Mesendoderm (in vitro differentiated cells): ENCODE measurements around the gene GBGT1.

Experiments
- DNase-seq: peaks from one replicate; pipeline ENCODE4 v3.0.0; 2013
- H2AK5ac ChIP-seq: 2 replicates; pipeline ENCODE4 v1.6.1; 2013; ENCODE audit warnings: low read length, inconsistent platforms
- H2BK120ac ChIP-seq: 2 replicates; pipeline ENCODE4 v1.6.1; 2013; ENCODE audit warnings: low read depth, mild to moderate bottlenecking, low read length, moderate library complexity, mixed read lengths
- H2BK15ac ChIP-seq: replicated peaks from 2 replicates; pipeline ENCODE4 v1.6.1; 2013; ENCODE audit warnings: low read depth, mild to moderate bottlenecking, moderate library complexity
- H2BK5ac ChIP-seq: 2 replicates; pipeline ENCODE4 v1.6.1; 2013; ENCODE audit warnings: low read length, inconsistent platforms
- H3K18ac ChIP-seq: 2 replicates; pipeline ENCODE4 v1.6.1; 2013; ENCODE audit warnings: mild to moderate bottlenecking, low read length, mixed read lengths
- H3K23ac ChIP-seq: one replicate; pipeline ENCODE4 v1.6.1; 2013; ENCODE audit warnings: low read length
- H3K27ac ChIP-seq: 2 replicates; pipeline ENCODE4 v1.5.1; 2013; ENCODE audit warnings: low read depth, mild to moderate bottlenecking, inconsistent platforms, low read length, moderate library complexity
- H3K27me3 ChIP-seq: 2 replicates; pipeline ENCODE4 v1.6.1; 2013; ENCODE audit warnings: low read length, control low read depth, mild to moderate bottlenecking, inconsistent platforms; ENCODE audit not compliant: insufficient read depth, poor library complexity
- H3K36me3 ChIP-seq: 2 replicates; pipeline ENCODE4 v1.6.1; 2013; ENCODE audit warnings: low read length, inconsistent platforms; ENCODE audit not compliant: control insufficient read depth, insufficient read depth
- H3K4ac ChIP-seq: one replicate; pipeline ENCODE4 v1.6.1; 2013; ENCODE audit warnings: low read depth, mild to moderate bottlenecking, low read length, moderate library complexity
- H3K4me1 ChIP-seq: 2 replicates; pipeline ENCODE4 v1.6.1; 2013; ENCODE audit warnings: low read depth, low read length, inconsistent platforms; ENCODE audit not compliant: control insufficient read depth
- H3K4me2 ChIP-seq: 2 replicates; pipeline ENCODE4 v1.6.1; 2013; ENCODE audit warnings: low read length
- H3K4me3 ChIP-seq: 2 replicates; pipeline ENCODE4 v1.5.1; 2013; ENCODE audit warnings: mild to moderate bottlenecking, low read length
- H3K56ac ChIP-seq: one replicate; pipeline ENCODE4 v1.6.1; 2013; ENCODE audit warnings: low read length
- H3K79me1 ChIP-seq: 2 replicates; pipeline ENCODE4 v1.6.1; 2013; ENCODE audit warnings: low read length, inconsistent platforms
- H3K79me2 ChIP-seq: 2 replicates; pipeline ENCODE4 v1.6.1; 2013; ENCODE audit warnings: mild to moderate bottlenecking, low read length; ENCODE audit not compliant: control insufficient read depth, insufficient read depth
- H3K9ac ChIP-seq: 2 replicates; pipeline ENCODE4 v1.6.1; 2013; ENCODE audit warnings: low read length, inconsistent platforms
- H4K5ac ChIP-seq: one replicate; pipeline ENCODE4 v1.6.1; 2013; ENCODE audit warnings: low read length
- H4K8ac ChIP-seq: one replicate; pipeline ENCODE4 v1.6.1; 2013; ENCODE audit warnings: low read depth, mild to moderate bottlenecking, control low read depth, low read length, moderate library complexity
- WGBS: extraction: QIAGEN DNeasy Blood & Tissue Kit; methylation state at CpG from one replicate; pipeline ENCODE4 v1.1.7; 2013; ENCODE audit warnings: low lambda C conversion rate, missing lambda C conversion rate; ENCODE audit not compliant: insufficient coverage; ENCODE audit errors: extremely low coverage; 5-methylcytosine and 5-hydroxymethylcytosine counted together

The GBGT1 gene

GRCh38 chr9:133182151-133182550 lies 18.4 kb upstream of the GBGT1 start:
- Histone ChIP-seq H4K8ac (no peak overlapping the region), H4K5ac (no peak overlapping the region), H3K9ac (no peak overlapping the region), H2BK5ac (no peak overlapping the region), H3K36me3 (no peaks in the 10 kb centered on the region), H3K4me3 (no peak overlapping the region), H3K56ac (no peak overlapping the region), H3K4me2 (no peak overlapping the region), H2BK120ac (no peak overlapping the region), H3K79me2 (no peaks in the 10 kb centered on the region), H3K27ac (no peak overlapping the region), H2BK15ac (no peak overlapping the region), H3K27me3 (no peaks in the 10 kb centered on the region), H3K18ac (no peak overlapping the region), H3K4me1 (no peaks in the 10 kb centered on the region), H3K4ac (no peak overlapping the region), H2AK5ac (no peak overlapping the region), H3K79me1 (no peaks in the 10 kb centered on the region), H3K23ac (no peak overlapping the region)
- DNase-seq: no peak
- WGBS: no CpG with 5 or more reads among the region's 5 CpGs

- Histone ChIP-seq H4K8ac (no peak overlapping the region), H3K4me1 (no peaks in the 10 kb centered on the region), H2BK15ac (no peak overlapping the region), H3K4me3 (no peak overlapping the region), H3K4me2 (no peak overlapping the region), H3K79me1 (no peaks in the 10 kb centered on the region), H3K9ac (no peak overlapping the region), H2BK120ac (no peak overlapping the region), H3K4ac (no peak overlapping the region), H2AK5ac (no peak overlapping the region), H3K18ac (no peak overlapping the region), H2BK5ac (no peak overlapping the region), H3K27me3 (no peaks in the 10 kb centered on the region), H4K5ac (no peak overlapping the region), H3K36me3 (no peaks in the 10 kb centered on the region), H3K27ac (no peak overlapping the region), H3K23ac (no peak overlapping the region), H3K79me2 (no peaks in the 10 kb centered on the region), H3K56ac (no peak overlapping the region)
- DNase-seq: no peak
- WGBS: no CpG with 5 or more reads among the region's 3 CpGs
These were observed 17.8 kb upstream of the GBGT1 start for GRCh38 chr9:133181561-133181960.

GRCh38 chr9:133180953-133181352 lies 17.2 kb upstream of the GBGT1 start:
- DNase-seq: no peak
- H3K27me3 ChIP-seq: no peaks in the 10 kb centered on the region

GRCh38 chr9:133173056-133173455 lies 9.3 kb upstream of the GBGT1 start:
- no peaks in the 10 kb centered on the region for H3K79me2 ChIP-seq
- no peak overlapping the region for H2AK5ac ChIP-seq
- H2BK5ac ChIP-seq: no peak overlapping the region
- no peak overlapping the region for H3K56ac ChIP-seq
- no peak overlapping the region for H3K9ac ChIP-seq
- no peaks in the 10 kb centered on the region for H3K79me1 ChIP-seq
- H3K23ac ChIP-seq: no peak overlapping the region
- H3K18ac ChIP-seq: no peak overlapping the region
- no peak overlapping the region for H4K5ac ChIP-seq
- no peak overlapping the region for H3K27ac ChIP-seq
- no peak overlapping the region for H2BK15ac ChIP-seq
- H3K27me3 ChIP-seq: no peaks in the 10 kb centered on the region
- DNase-seq: no peak
- H3K4me2 ChIP-seq: no peak overlapping the region
- no peaks in the 10 kb centered on the region for H3K4me1 ChIP-seq
- no CpG with 5 or more reads among the region's 7 CpGs for WGBS
- H3K4me3 ChIP-seq: no peak overlapping the region
- H2BK120ac ChIP-seq: no peak overlapping the region
- no peak overlapping the region for H4K8ac ChIP-seq
- no peak overlapping the region for H3K4ac ChIP-seq
- no peaks in the 10 kb centered on the region for H3K36me3 ChIP-seq

More at GRCh38 chr9:133180953-133181352, 17.2 kb upstream of the GBGT1 start:
- Histone ChIP-seq H2BK120ac (no peak overlapping the region), H3K4me3 (no peak overlapping the region), H3K79me2 (no peaks in the 10 kb centered on the region), H3K9ac (no peak overlapping the region), H3K4ac (no peak overlapping the region), H3K4me1 (no peaks in the 10 kb centered on the region), H3K79me1 (no peaks in the 10 kb centered on the region), H3K27ac (no peak overlapping the region), H2BK5ac (no peak overlapping the region), H3K23ac (no peak overlapping the region), H2BK15ac (no peak overlapping the region), H3K36me3 (no peaks in the 10 kb centered on the region), H4K8ac (no peak overlapping the region), H2AK5ac (no peak overlapping the region), H4K5ac (no peak overlapping the region), H3K18ac (no peak overlapping the region), H3K4me2 (no peak overlapping the region), H3K56ac (no peak overlapping the region)
- no CpG with 5 or more reads among the region's 5 CpGs for WGBS

- no peak overlapping the region for H3K56ac ChIP-seq
- H3K4me2 ChIP-seq: no peak overlapping the region
- H4K8ac ChIP-seq: no peak overlapping the region
- no peak overlapping the region for H2AK5ac ChIP-seq
- H3K4me1 ChIP-seq: no peaks in the 10 kb centered on the region
- no peak overlapping the region for H3K23ac ChIP-seq
- H2BK5ac ChIP-seq: no peak overlapping the region
- no peaks in the 10 kb centered on the region for H3K27me3 ChIP-seq
- DNase-seq: no peak
- no peak overlapping the region for H2BK15ac ChIP-seq
- H3K18ac ChIP-seq: no peak overlapping the region
- H3K36me3 ChIP-seq: no peaks in the 10 kb centered on the region
- WGBS: no CpG with 5 or more reads among the region's 29 CpGs
- H2BK120ac ChIP-seq: no peak overlapping the region
- no peak overlapping the region for H3K9ac ChIP-seq
- no peak overlapping the region for H4K5ac ChIP-seq
- H3K79me2 ChIP-seq: no peaks in the 10 kb centered on the region
- H3K79me1 ChIP-seq: no peaks in the 10 kb centered on the region
- no peak overlapping the region for H3K4me3 ChIP-seq
- H3K27ac ChIP-seq: no peak overlapping the region
- no peak overlapping the region for H3K4ac ChIP-seq
These were observed 7.6 kb upstream of the GBGT1 start for GRCh38 chr9:133171161-133171961.

- no peaks in the 10 kb centered on the region for H3K79me2 ChIP-seq
- H3K4ac ChIP-seq: no peak overlapping the region
- H3K56ac ChIP-seq: no peak overlapping the region
- H3K27ac ChIP-seq: no peak overlapping the region
- H2AK5ac ChIP-seq: no peak overlapping the region
- no peak overlapping the region for H4K8ac ChIP-seq
- DNase-seq: no peak
- H2BK120ac ChIP-seq: no peak overlapping the region
- no peak overlapping the region for H4K5ac ChIP-seq
- no peak overlapping the region for H2BK5ac ChIP-seq
- no peak overlapping the region for H3K9ac ChIP-seq
- no peak overlapping the region for H3K4me3 ChIP-seq
- no peak overlapping the region for H3K4me2 ChIP-seq
- no peaks in the 10 kb centered on the region for H3K27me3 ChIP-seq
- no peak overlapping the region for H3K18ac ChIP-seq
- H2BK15ac ChIP-seq: no peak overlapping the region
- no peaks in the 10 kb centered on the region for H3K36me3 ChIP-seq
- H3K23ac ChIP-seq: no peak overlapping the region
- no CpG with 5 or more reads among the region's 11 CpGs for WGBS
- H3K79me1 ChIP-seq: no peaks in the 10 kb centered on the region
- H3K4me1 ChIP-seq: no peaks in the 10 kb centered on the region
These were observed 7.0 kb upstream of the GBGT1 start for GRCh38 chr9:133170716-133171115.
